NCI-H510A treated with DMSO at 0.1 percent for 48 hours (cell line): Measurements from ENCODE around the gene FRMD4A.
"Not testable (repeated sequence)": the region's sequence is repeated elsewhere in the genome, so short reads cannot be mapped to it uniquely, and the experiment has no call there.

Experiments
- DNase-seq: peaks from one replicate; lab custom pipeline; 2025; lab: John Stamatoyannopoulos, UW

FRMD4A gene

DNA sequence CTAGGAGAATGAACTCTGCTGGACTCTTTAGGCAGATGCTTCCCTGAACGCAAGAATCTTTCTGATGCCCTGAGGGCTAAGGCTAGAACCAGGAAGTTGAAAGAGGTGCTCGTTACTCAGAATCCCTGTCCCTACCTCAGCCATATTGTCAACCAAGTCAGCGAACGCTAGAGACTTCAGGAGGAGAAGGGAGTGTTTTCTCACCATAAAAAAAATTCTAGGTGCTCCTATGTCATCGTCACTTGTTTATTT lies 384.6 kb downstream of the FRMD4A start:
- DNase-seq, result no peak

DNA sequence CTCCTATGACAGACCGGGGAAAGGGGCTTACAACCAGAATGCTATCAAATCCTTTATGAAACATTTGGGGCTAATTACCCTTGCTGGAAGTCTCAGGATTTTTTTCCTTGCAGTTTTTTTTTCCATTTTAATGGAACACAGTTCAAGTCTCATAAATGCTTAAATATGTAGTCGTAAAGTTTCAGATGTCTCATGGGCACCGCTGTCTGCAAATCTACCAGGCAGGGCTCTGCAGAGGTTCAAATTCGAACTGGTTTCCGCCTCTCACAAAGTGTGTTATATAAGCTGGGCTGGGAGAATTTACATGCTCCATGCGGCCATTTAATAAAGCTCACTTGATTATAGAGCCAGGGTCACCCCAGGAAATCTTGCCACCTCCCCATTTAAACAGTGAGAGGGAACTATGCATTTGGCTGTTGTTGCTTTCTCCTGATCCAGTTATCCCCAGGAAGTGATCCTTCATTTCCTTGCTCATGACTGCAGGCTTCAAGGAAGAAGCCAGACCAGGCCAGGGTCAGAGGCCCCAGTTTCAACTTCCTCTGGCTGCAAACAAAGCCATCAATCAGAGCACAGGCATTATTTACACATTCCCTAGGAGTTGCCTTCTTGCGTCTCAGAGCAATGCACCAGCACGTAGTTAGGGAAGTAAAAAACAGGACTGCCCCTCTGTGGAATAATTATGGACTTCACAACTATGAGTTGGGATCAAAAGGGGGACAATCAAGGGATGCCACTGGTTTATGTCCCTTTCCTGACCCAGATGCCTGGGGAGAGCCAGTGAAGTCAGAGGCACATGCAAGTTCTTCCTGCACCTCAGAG lies 385.1 kb downstream of the FRMD4A start:
- no peak for DNase-seq

DNA sequence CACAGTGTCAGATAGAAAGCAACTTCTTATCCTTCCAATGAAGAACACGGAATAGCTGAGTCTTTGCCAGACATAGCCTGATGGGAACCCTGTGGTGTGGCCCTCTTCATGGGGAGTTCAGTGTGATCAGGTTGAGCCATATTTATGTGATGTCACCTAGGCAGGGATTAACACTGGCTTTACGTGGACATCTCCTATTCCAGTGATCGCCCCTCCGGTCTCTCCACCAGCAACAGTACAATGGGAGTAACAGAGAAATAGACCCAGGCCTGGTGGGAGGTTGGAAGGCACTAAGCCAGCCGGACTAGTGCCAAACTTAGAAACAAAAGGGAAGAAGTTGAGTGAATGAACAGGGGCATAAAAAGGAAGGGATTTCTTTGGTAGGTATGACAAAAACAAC lies 385.9 kb downstream of the FRMD4A start:
- DNase-seq, result no peak

DNA sequence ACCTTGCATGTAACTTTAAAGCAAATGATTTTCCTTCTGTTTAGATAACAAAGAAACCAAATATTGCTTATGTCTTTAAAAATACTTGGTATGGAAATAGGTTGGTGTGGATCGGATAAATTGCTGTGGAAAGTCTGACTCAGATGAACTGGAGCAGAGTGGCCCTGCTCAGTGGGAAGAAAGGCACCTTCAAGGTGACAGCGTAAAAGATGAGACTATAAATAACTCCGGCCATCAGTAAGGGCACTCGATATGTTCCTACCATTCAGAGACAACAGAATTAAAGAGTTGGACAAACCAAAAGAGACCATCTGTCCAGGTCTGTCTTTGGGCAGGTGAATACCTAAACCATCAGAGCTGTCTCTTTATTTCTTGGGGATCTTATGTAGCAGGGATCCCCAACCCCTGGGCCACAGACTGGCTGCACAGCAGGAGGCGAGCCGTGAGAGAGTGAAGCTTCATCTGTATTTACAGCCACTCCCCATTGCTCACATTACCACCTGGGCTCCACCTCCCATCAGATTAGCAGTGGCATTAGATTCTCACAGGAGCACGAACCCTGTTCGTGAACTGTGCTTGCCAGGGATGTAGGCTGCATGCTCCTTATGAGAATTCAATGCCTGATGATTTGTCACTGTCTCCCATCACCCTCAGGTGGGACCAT lies 386.9 kb downstream of the FRMD4A start:
- DNase-seq, result peak; percentile 34

DNA sequence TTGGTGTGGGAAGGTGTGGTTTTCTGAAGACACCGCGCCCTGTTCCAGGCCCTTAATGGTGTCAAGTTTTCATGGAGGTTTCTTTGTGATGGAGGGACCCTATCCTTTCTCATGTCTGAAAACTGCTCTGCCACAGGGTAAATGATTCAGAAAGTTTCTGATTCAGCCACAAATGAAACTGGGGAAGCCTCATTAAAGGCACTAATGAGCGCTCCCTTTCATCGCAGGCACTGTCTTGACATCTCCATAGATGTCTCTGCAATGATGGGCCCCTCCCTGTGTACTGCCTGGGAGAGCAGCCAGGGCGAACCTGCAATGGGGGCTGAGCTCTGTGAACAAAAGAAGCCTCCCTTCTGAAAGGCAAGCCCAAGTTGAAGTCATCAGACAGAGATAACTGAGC lies 388.7 kb downstream of the FRMD4A start:
- DNase-seq, result no peak

DNA sequence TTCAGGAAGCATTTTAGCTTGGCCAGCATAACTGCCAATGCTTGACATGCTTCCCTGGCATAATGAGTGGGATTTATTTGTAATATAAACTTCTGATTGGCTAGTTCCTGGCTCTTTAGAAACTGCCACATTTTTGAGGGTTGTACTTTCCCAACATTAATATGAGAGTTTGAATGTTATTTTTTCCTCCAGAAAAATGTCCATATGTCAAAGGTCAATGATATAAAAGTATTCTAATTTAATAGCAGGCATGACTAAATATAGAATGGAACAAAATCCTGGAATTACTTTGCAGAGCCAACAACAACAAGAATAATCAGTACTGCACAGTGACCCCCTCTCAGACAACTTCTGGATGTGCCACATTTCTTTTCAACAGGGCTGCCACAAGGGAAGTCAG lies 391.3 kb downstream of the FRMD4A start:
- no peak for DNase-seq

DNA sequence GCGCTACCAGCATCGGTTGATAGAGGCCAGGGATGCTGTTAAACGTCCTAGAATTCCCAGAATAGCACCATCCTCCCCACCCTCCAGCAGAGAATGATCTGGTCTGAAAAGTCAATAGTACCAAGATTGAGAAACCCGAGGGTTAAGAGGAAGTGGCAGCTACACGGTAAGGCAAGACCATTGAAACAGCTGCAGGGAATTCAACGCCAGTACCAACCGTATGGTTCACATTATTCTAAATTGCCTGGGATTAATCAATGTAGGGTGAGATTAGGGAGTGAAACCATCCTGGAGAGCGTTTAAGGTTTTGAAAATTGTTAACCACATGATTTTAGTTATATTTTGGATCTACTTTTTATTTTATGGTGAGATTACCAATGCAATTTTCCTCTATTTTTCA lies 391.8 kb downstream of the FRMD4A start:
- no peak for DNase-seq

DNA sequence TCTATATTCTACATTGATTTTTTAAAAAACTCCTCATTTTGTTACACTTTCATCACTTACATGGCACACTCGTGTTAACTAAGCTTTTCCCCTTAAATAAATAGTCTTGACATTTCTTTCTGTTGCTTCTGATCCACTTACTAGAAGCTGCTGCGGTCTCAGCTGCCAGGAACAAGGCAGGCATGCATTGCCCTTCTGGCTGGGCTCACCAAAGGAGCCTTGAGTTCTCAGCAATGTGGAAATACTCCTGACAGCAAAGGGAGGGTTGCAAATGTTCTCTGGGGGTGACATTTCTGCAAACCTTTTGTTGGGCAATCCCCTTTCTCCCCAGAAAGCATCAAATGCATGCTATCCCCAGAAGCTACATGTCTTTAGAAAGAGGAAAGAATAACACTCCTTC lies 393.9 kb downstream of the FRMD4A start:
- DNase-seq, result no peak

DNA sequence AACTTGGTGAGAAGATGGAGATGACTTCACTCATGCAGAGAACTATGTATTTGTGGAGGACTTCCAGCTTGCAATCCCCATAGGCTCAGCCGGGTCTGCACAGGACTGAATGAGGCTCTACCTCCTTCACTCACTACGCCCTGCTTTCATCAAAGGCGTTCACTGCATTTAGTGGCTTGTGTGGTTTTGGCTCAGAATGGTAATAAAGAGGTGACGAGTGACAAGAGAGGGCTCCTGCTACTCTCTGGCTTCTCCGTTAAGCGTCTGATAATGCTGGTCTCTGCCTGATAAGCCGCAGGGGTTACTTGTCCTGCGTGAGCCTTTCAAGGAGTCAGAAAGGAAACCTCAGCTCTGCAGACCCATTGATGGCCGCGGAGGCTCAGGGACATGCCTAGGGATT lies 400.6 kb downstream of the FRMD4A start:
- no peak for DNase-seq

DNA sequence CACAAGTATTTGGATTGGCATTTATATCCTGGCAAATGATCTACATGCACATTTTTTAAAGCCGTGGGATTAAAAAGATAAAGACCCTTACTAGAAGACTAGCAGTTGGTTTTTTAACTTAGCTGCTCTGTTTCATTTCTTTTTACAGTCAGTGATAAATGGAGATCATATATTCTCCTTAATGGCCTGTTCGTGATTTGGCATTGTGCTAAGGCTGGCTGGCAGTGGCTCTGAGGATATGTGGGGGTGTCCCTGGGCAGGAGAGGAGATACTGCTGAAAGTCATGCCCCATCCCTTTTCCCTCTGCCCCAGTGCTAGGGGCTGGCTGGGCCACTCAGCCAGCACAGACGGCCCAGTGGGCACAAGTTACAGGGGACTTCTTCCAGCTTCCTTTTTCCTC lies 402.3 kb downstream of the FRMD4A start:
- DNase-seq, result no peak

DNA sequence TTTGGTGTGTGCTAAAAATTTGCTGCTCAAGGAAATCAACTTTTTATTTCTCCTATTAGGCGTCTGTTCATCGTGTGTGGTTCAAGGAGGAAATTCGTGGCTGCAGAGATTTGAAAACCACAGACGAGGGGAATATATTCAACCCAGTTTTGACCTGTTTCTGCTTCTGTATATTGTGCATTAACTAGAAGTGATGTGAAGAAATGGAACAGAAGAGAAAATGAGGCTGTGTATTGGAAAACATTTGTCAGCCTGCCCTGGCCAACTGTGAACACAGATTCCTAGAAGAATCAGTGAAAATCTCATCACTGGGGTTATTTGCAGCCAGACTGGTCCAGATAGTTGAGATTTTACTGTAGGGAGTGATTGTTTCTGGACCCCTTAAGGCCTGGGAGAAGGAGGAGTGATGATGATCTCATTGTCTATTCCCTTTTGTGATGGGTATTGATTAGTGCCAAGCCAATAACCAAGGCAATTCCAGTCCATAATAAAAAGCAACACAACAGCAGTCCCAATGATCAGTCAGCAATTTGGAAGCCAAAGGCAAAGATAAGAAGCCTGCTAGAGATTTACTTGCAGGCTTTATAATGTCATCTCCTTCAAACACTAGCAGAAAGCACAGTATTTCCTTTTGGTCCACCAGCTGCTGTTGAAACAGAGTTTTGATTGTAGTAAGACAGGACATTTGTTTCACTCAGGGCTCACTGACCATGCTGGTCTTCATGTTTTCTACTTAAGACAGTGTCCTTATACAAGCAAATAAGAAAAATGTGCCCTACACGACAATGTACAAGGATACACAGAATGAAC lies 404.5 kb downstream of the FRMD4A start:
- no peak for DNase-seq

DNA sequence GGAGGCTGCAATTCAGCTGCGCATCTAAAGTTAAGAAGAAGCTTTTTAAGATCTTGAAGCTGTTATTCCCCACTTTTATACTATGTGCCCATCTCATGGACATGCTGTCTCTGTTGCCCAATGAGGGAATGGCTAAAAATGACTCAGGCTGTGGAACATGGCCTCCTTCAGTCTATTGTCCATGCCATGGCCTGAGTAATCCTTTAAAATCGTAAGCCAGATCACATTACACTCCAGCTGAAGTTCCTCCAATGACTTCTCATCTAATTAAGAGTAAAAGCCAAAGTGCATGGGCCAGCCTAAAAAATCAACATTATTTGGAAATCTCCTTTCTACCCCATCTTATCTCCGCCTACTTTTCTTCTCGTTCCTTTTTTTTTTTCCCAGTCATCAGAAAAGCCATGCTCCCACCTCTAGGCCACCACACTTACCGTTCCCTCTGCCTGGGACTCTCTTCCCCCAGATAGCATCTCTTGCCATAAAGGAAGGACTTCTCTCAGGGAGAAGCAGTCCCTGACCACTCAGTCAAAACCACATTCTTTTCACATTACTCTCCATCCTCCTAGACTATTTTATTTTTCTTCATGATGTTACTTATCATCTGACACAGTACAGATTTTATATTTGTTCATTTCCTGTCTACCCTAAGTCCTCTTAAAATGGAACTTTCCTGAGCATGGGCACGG lies 406.5 kb downstream of the FRMD4A start:
- no peak for DNase-seq

DNA sequence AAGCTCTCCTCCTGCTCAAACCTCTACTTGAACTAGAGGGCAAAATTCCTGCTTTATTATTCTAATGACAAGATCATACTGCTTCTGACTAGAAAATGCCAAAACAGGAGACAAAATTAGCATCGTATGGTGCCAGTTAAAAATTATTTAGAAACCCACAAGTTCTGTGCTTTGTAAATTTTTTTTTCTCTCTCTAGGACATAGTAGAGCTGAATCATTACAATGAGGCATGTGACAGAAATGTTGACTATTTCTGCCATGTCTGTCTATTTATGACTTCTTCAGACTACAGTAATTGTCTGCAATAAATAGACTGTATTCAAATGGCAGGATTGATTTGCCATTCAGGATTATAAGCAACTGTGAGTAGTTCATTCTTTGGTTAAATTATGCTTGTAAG lies 408.1 kb downstream of the FRMD4A start:
- no peak for DNase-seq

DNA sequence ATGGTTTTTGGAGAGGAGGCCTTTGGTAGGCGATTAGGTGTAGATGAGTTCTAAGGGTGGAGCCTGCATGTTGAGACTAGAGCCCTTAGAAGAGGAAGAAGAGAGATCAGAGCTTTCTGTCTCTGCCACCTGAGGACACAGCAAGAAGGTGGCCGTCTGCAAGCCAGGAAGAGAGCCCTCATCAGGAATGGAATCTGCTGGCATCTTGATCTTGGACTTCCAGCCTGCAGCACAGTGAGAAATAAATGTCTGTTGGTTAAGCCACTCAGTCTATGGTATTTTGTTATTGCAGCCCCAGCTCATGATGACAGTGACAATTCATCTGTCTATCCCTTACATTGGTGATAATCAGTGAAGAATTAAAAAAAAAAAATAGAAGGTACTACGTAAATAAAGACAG lies 408.8 kb downstream of the FRMD4A start:
- no peak for DNase-seq

DNA sequence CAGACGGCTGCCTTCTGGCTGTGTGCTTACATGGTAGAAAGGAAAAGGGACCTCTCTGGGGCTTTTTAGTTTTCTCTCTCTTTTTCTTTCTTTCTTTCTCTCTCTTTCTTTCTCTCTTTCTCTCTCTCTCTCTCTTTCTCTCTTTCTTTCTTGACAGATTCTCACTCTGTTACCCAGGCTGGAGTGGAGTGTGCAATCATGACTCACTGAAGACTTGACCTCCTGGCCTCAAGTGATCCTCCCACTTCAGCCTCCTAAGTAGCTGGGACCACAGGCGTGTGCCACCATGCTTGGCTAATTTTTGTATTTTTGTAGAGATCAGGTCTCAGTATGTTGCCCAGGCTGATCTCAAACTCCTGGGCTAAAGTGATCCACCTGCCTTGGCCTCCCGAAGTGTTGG lies 409.6 kb downstream of the FRMD4A start:
- DNase-seq, result not testable (repeated sequence)

DNA sequence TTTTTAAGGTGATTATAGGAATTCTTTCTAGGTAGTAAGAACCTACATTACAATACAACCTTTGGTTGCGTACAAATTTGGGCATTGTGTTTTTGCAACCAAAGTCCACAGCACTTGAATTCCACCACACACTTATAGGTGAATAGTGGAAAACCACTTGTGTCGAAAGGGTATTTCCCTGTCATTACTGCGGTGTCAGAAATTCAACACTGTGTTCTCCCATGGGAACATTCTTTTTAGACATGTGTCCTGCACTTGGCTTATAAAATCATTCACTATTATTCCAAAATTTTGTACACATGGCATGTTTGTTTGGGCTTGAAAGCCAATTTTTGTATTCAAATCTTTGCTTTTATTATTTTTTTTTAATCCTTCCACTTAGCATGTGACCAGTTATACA lies 410.3 kb downstream of the FRMD4A start:
- no peak for DNase-seq

DNA sequence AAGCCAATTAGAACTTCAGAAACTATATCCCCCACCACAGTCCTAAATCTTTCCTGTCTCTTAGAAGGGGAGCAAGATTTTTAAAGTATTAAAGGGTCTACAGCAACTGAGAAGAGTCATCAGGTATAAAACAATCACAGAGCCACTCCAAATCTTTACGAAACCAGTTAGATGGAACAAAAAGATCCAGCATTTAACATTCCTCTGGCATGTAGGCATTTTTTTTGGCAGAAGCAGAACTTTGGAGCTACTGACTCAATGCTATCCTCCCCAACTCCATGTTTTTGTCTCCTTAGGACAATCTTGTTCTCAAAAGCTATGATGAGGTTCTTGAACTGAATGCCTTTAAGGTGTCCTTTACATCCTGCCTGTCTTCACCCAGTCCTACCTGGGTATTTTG lies 410.7 kb downstream of the FRMD4A start:
- DNase-seq, result no peak

DNA sequence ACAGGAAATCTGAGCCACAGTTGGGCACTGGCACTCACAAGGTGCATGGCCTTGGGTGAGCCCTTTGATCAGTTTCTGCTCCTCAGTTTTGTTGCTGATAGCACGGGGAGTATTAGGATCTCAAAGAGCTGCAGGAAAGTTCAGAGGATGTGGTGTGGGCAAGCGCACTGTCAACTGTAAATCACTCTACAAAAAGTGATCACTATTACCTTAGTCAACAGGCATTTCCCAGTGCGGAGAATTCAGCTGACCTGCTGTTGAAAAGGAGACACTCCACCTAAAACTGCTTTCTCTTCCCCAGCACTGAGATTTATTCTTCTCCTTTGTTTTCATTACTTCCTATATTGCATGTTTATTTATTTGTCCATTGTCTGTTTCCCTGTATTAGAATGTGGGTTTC lies 412.9 kb downstream of the FRMD4A start:
- DNase-seq, result no peak

DNA sequence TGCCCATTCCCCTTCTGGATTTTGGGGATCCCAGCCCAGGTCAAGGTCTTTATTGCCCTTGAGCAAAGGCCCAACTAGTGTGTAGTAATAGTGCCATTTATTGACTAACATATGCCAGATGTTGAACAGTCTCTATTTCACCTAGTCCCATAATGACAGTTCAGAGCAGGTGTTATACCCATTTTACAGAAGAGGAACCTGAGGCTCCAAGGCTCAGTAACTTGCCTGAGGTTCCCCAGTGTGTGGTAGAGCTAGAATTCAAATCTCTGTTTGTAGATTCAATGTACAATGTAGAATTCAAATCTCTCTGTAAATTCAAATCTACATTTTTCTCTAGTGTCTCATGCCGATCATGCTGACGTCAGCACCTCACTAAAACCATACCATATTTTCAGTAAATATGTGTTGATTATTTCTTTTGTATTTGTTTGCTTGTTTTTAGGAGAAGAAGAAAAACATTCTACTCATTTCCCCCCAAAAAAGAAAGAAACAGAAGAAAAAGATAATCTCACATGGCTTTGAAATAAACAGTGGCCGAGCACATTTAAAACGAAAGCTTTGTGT lies 414.3 kb downstream of the FRMD4A start:
- no peak for DNase-seq

DNA sequence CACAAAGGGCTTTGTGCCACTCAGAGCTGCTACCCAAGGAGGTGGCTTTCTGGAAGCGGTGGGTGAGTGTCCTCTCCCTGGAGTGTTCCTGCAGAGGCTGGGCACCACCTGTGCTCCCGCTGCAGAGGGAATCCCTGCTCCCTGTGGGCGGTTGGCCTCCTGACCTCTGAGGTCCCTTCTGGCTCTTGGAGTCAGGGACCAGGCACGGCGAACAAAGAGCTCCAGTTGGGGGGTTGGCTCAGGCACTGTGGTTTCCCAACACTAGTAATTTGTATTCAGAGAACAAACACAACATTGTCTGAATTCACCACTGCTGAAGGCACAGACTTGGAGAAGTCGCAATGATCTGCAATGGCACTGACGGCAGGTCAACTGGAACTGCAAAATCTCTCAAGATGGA lies 415.0 kb downstream of the FRMD4A start:
- DNase-seq, result no peak

DNA sequence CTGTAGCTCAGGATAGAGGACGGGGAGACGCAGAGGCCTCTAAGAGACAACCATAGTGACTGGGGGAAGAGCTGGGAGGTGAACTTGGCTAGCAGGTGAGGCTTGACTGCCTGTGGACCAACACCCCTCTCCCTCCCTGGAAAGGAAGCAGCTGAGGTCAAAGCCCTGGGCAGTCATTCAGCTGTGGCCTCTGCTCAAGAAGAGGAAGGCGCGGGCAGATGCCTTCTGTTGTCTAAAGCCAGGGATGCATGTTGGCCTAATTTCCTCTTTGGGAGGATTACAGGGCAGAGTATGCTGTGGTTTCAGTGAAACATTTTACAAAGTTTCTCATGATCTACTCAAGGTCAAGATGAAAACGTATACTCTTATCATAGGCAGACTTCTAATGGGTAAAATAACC lies 416.8 kb downstream of the FRMD4A start:
- DNase-seq, result no peak

DNA sequence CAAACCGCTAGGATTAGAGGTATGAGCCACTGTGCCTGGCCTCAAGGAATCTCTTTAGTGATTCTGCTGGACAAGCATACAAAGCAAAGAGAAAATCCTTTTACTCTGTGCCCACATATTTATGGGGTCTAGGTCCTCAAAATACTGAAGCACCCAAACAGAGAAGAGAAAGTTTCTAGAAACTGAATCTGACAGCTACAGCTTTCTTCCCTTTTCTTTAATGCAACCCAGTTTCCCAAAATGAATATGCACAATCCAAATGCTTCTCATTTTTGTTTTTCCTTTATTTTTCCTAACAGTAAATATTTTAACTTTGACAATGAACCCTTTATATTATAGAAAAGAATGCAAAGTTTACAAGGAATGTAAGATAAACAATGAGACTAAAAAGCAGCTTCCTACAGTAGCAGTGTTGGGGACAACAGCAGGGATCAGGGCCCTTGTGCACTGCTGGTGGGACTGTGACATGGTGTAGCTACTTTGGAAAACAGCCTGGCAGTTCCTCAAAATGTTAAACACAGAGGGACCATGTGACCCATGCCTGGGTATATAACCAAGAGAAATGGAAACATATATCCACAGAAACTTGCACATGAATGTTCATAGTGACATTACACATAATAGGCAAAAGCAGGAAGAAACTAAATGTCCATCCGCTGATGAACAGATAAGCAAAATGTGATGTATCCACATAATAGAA lies 418.8 kb downstream of the FRMD4A start:
- DNase-seq, result no peak
